WTC11 (cell line): Measurements from ENCODE around the gene DSG4.

ENCODE experiments used
- CREB1 ChIP-seq: sonication (generic); formaldehyde crosslinking; IDR thresholded peaks from 2 replicates; pipeline ENCODE4 v1.8.0; 2023; ENCODE audit warnings: mild to moderate bottlenecking, missing genetic modification reagents
- CTCF ChIP-seq: fragments of 200-600 bp; IDR thresholded peaks from 2 replicates; pipeline ENCODE4 v1.8.0; 2022; ENCODE audit warnings: antibody characterized with exemption
- USF1 ChIP-seq: sonication (generic); formaldehyde crosslinking; IDR thresholded peaks from 2 replicates; pipeline ENCODE4 v1.8.0; 2022; ENCODE audit warnings: mild to moderate bottlenecking, missing genetic modification reagents
- USF2 ChIP-seq: sonication (generic); formaldehyde crosslinking; IDR thresholded peaks from 2 replicates; pipeline ENCODE4 v1.8.1; 2023; ENCODE audit warnings: mild to moderate bottlenecking, missing genetic modification reagents, moderate library complexity
- ZNF138 ChIP-seq: sonication (generic); formaldehyde crosslinking; conservative IDR thresholded peaks from 2 replicates; pipeline ENCODE4 v1.8.1; 2022; ENCODE audit warnings: mild to moderate bottlenecking, moderate library complexity, missing genetic modification reagents

GRCh38 chr18:31386741-31387140, 10.2 kb downstream of the DSG4 start:
- TF ChIP-seq CTCF (no peak), CREB1 (no peak), USF1 (no peak), USF2 (CRISPR knock-in tag) (no peak), ZNF138 (CRISPR knock-in tag) (no peak)
